Measurements from ENCODE around the gene PAPSS2. TPM values are rescaled to one million over a fixed set of nuclear protein-coding genes. Genes with fewer than 3 reads are reported as not detected.
"Not testable (repeated sequence)": the region's sequence is repeated elsewhere in the genome, so short reads cannot be mapped to it uniquely, and the experiment has no call there.

PAPSS2 gene
- total RNA-seq, 1 donor from 2014 or later = 11.1 TPM

- no peak for ATAC-seq
- no peak for DNase-seq (ENCODE audit: missing footprints)
- intact Hi-C loops (cut with DNase I) = no loop called here
These were observed 65.1 kb downstream of the PAPSS2 start for GRCh38 chr10:87724789-87725188.

- DNase-seq (ENCODE audit: missing footprints) = no peak
- intact Hi-C loops (cut with DNase I) = no loop called here
- ATAC-seq = no peak
These were observed 70.3 kb downstream of the PAPSS2 start for GRCh38 chr10:87729940-87730339.

- ATAC-seq = no peak
- no peak for DNase-seq (ENCODE audit: missing footprints)
- intact Hi-C loops (cut with DNase I) = no loop called here
These were observed 73.4 kb downstream of the PAPSS2 start for GRCh38 chr10:87733081-87733480.

GRCh38 chr10:87734987-87735827 lies 75.5 kb downstream of the PAPSS2 start:
- DNase-seq (ENCODE audit: missing footprints) = no peak
- intact Hi-C loops (cut with DNase I) = loop anchor here (1.0 to 2.0 kb wide), 2 partner anchors 79 to 202 kb away; no protein-coding TSS in a partner anchor
- peak; percentile 79 for ATAC-seq

GRCh38 chr10:87738253-87738652 lies 78.6 kb downstream of the PAPSS2 start:
- intact Hi-C loops (cut with DNase I); DNase-seq (ENCODE audit: missing footprints); ATAC-seq: not testable (repeated sequence)

- intact Hi-C loops (cut with DNase I) = no loop called here
- ATAC-seq = no peak
These were observed 80.0 kb downstream of the PAPSS2 start for GRCh38 chr10:87739703-87740102.

GRCh38 chr10:87740254-87740655 lies 80.6 kb downstream of the PAPSS2 start:
- ATAC-seq (peak; percentile 35), DNase-seq (ENCODE audit: missing footprints) (no peak)

More at GRCh38 chr10:87739703-87740102, 80.0 kb downstream of the PAPSS2 start:
- DNase-seq (ENCODE audit: missing footprints) = no peak

GRCh38 chr10:87742992-87743610 lies 83.4 kb downstream of the PAPSS2 start:
- ATAC-seq; intact Hi-C loops (cut with DNase I): not testable (repeated sequence)
- peak; percentile 51 for DNase-seq (ENCODE audit: missing footprints)

More at GRCh38 chr10:87740254-87740655, 80.6 kb downstream of the PAPSS2 start:
- intact Hi-C loops (cut with DNase I) = no loop called here

GRCh38 chr10:87744606-87745005 lies 84.9 kb downstream of the PAPSS2 start:
- intact Hi-C loops (cut with DNase I) = no loop called here
- no peak for ATAC-seq

GRCh38 chr10:87746911-87747310 lies 87.2 kb downstream of the PAPSS2 start:
- intact Hi-C loops (cut with DNase I) = no loop called here

More at GRCh38 chr10:87744606-87745005, 84.9 kb downstream of the PAPSS2 start:
- no peak for DNase-seq (ENCODE audit: missing footprints)

GRCh38 chr10:87748244-87748643 lies 88.6 kb downstream of the PAPSS2 start:
- intact Hi-C loops (cut with DNase I); DNase-seq (ENCODE audit: missing footprints); ATAC-seq: not testable (repeated sequence)

More at GRCh38 chr10:87746911-87747310, 87.2 kb downstream of the PAPSS2 start:
- ATAC-seq = no peak
- DNase-seq (ENCODE audit: missing footprints) = no peak

GRCh38 chr10:87750001-87750671 lies 90.5 kb downstream of the PAPSS2 start:
- intact Hi-C loops (cut with DNase I) = no loop called here
- ATAC-seq = no peak

GRCh38 chr10:87750817-87751216 lies 91.1 kb downstream of the PAPSS2 start:
- DNase-seq (ENCODE audit: missing footprints) = no peak
- intact Hi-C loops (cut with DNase I) = no loop called here
- ATAC-seq = no peak

More at GRCh38 chr10:87750001-87750671, 90.5 kb downstream of the PAPSS2 start:
- DNase-seq (ENCODE audit: missing footprints) = no peak

- ATAC-seq (no peak), DNase-seq (ENCODE audit: missing footprints) (no peak)
- intact Hi-C loops (cut with DNase I) = no loop called here
These were observed 91.6 kb downstream of the PAPSS2 start for GRCh38 chr10:87751274-87751673.

GRCh38 chr10:87752566-87752965 lies 92.9 kb downstream of the PAPSS2 start:
- DNase-seq (ENCODE audit: missing footprints) (no peak), ATAC-seq (no peak)
- intact Hi-C loops (cut with DNase I) = no loop called here

GRCh38 chr10:87753995-87754866 lies 94.6 kb downstream of the PAPSS2 start:
- intact Hi-C loops (cut with DNase I) = no loop called here
- ATAC-seq (no peak), DNase-seq (ENCODE audit: missing footprints) (no peak)

GRCh38 chr10:87757685-87758084 lies 98.0 kb downstream of the PAPSS2 start:
- intact Hi-C loops (cut with DNase I) = no loop called here
- ATAC-seq = no peak
- DNase-seq (ENCODE audit: missing footprints) = no peak

GRCh38 chr10:87759551-87759950 lies 99.9 kb downstream of the PAPSS2 start:
- DNase-seq (ENCODE audit: missing footprints) (no peak), ATAC-seq (no peak)
- intact Hi-C loops (cut with DNase I) = no loop called here
